ENCODE measurements around the gene TXNL1.

The TXNL1 gene

DNA sequence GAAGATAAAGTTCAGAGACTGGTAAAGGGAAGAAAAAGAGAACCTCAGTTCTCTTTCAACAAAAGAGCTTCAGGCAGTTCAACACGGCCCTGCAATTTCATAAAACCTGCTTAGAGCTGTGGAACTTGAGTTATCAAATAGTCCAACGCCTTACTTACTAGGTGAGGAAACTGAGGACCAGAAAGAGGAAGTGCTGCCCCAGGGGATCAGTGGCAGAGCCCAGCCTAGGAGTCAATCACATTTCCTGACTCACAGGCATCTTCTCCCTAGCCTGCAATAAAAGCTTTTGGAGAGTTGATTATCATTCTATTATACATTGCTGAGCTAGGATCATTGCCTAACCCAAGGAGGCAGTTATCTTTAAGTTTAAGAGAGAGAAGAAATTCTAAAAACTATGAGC, 77.4 kb downstream of the TXNL1 start:
- no peak overlapping the region for H3K4me3 ChIP-seq (ENCODE audit: low read depth in 1 of 2, low read length in 1 of 2)

DNA sequence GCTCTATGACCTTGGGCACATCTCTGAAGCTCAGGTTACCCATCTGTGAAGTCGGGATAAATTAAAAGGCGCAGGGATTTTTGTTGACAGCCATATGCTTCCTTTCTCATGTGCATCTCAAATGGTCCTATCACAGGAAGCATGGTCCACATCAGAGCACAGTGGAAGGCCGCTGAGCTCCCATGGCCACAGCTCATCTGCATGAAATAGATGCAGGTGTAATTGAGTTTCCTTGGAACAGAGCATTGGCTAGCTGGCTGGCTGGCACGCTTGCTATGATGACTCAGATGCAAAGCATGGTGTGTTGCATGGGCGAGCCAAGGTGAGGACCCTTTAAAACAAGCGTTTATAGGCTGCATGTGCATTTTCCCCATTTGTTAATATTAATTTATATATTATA, 79.3 kb downstream of the TXNL1 start:
- no peaks in the 10 kb centered on the region for H3K36me3 ChIP-seq
- TF ChIP-seq, protein P1, sequence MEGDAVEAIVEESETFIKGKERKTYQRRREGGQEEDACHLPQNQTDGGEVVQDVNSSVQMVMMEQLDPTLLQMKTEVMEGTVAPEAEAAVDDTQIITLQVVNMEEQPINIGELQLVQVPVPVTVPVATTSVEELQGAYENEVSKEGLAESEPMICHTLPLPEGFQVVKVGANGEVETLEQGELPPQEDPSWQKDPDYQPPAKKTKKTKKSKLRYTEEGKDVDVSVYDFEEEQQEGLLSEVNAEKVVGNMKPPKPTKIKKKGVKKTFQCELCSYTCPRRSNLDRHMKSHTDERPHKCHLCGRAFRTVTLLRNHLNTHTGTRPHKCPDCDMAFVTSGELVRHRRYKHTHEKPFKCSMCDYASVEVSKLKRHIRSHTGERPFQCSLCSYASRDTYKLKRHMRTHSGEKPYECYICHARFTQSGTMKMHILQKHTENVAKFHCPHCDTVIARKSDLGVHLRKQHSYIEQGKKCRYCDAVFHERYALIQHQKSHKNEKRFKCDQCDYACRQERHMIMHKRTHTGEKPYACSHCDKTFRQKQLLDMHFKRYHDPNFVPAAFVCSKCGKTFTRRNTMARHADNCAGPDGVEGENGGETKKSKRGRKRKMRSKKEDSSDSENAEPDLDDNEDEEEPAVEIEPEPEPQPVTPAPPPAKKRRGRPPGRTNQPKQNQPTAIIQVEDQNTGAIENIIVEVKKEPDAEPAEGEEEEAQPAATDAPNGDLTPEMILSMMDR (IDR thresholded peaks at IDR 0.05): no peak
- no peak overlapping the region for H3K4me3 ChIP-seq (ENCODE audit: low read depth in 1 of 2, low read length in 1 of 2)
- no peak overlapping the region for H3K27ac ChIP-seq
- H3K4me1 ChIP-seq (ENCODE audit: control insufficient read depth in 1 of 2, insufficient read depth in 1 of 2, low read depth in 1 of 2, low read length in 1 of 2): no peaks in the 10 kb centered on the region
- no peaks in the 10 kb centered on the region for H3K9me3 ChIP-seq
- no peaks in the 10 kb centered on the region for H3K27me3 ChIP-seq

More for the DNA sequence above, 77.4 kb downstream of the TXNL1 start:
- Histone ChIP-seq H3K36me3 (no peaks in the 10 kb centered on the region), H3K27ac (no peak overlapping the region), H3K27me3 (no peaks in the 10 kb centered on the region), H3K4me1 (ENCODE audit: control insufficient read depth in 1 of 2, insufficient read depth in 1 of 2, low read depth in 1 of 2, low read length in 1 of 2) (no peaks in the 10 kb centered on the region), H3K9me3 (no peaks in the 10 kb centered on the region)
- TF ChIP-seq, protein P1 (IDR thresholded peaks at IDR 0.05): no peak

DNA sequence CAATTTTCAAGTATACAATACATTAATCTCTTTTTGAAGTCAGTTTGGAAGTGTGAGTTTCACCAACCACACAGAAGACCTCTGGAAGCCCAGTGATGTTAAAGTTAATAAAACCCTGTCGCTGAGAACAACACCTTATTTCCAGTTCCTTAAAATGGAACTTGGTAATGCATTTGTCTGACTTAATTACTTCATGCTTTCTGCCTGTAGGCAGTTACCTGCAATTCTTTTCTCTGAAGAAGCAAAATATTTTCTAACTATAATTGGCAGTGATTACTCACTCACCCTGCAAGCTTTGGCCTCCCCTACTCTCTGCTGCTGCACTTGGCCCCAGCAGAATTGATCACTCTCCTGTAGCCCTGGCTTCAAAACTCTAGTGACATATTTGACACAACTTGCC, 81.5 kb downstream of the TXNL1 start:
- TF ChIP-seq, protein P1 (IDR thresholded peaks at IDR 0.05): no peak
- H3K9me3 ChIP-seq: no peaks in the 10 kb centered on the region
- no peak overlapping the region for H3K4me3 ChIP-seq (ENCODE audit: low read depth in 1 of 2, low read length in 1 of 2)
- H3K36me3 ChIP-seq: no peaks in the 10 kb centered on the region
- no peaks in the 10 kb centered on the region for H3K4me1 ChIP-seq (ENCODE audit: control insufficient read depth in 1 of 2, insufficient read depth in 1 of 2, low read depth in 1 of 2, low read length in 1 of 2)
- H3K27me3 ChIP-seq: no peaks in the 10 kb centered on the region
- no peak overlapping the region for H3K27ac ChIP-seq

DNA sequence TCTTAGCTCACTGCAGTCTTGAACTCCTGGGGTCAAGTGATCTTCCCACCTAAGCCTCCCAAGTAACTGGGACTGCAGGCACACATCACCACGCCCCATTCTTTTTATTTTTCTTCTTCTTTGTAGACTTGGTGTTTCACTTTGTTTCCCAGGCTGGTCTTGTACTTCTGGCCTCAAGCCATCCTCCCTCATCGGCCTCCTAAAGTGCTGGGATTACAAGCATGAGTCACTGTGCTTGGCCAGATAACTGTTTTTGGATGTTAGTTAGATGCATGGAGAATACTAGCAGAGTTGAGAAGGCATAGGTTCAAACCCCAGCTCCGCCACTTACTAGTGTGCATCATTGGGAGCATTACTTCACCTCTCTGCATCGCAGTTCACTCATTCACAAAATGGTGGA, 88.3 kb downstream of the TXNL1 start:
- H3K9me3 ChIP-seq: no peaks in the 10 kb centered on the region
- TF ChIP-seq, protein P1 (IDR thresholded peaks at IDR 0.05): no peak
- H3K27me3 ChIP-seq: no peaks in the 10 kb centered on the region
- H3K4me1 ChIP-seq (ENCODE audit: control insufficient read depth in 1 of 2, insufficient read depth in 1 of 2, low read depth in 1 of 2, low read length in 1 of 2): no peaks in the 10 kb centered on the region
- no peaks in the 10 kb centered on the region for H3K36me3 ChIP-seq
- H3K4me3 ChIP-seq (ENCODE audit: low read depth in 1 of 2, low read length in 1 of 2): no peak overlapping the region
- H3K27ac ChIP-seq: no peak overlapping the region

All from neutrophil (primary cell).